ENCODE results near the gene PRKCA.
A peak's percentile ranks its signal among the peaks of the same experiment; 100 is the strongest.

Gene PRKCA

GRCh38 chr17:66637491-66637890, 335.1 kb downstream of the PRKCA start:
- no peak for DNase-seq

- no peak for DNase-seq
Measured at GRCh38 chr17:66638707-66639479, 336.5 kb downstream of the PRKCA start.

GRCh38 chr17:66643815-66644710, 341.6 kb downstream of the PRKCA start:
- DNase-seq, result no peak

- DNase-seq, result no peak
Measured at GRCh38 chr17:66645259-66645658, 342.8 kb downstream of the PRKCA start.

- no peak for DNase-seq
Measured at GRCh38 chr17:66647391-66647983, 345.1 kb downstream of the PRKCA start.

GRCh38 chr17:66649818-66650543, 347.6 kb downstream of the PRKCA start:
- no peak for DNase-seq

GRCh38 chr17:66650544-66650877, 348.1 kb downstream of the PRKCA start:
- DNase-seq, result no peak

GRCh38 chr17:66652840-66653507, 350.6 kb downstream of the PRKCA start:
- DNase-seq, result no peak

GRCh38 chr17:66654106-66654740, 351.8 kb downstream of the PRKCA start:
- no peak for DNase-seq

- DNase-seq, result no peak
Measured at GRCh38 chr17:66654764-66655163, 352.4 kb downstream of the PRKCA start.

GRCh38 chr17:66655461-66655860, 353.0 kb downstream of the PRKCA start:
- DNase-seq, result no peak

GRCh38 chr17:66655861-66656260, 353.4 kb downstream of the PRKCA start:
- peak; percentile 46 to 75 for DNase-seq

- no peak for DNase-seq
Measured at GRCh38 chr17:66661411-66662256, 359.2 kb downstream of the PRKCA start.

- DNase-seq, result no peak
Measured at GRCh38 chr17:66662496-66662895, 360.1 kb downstream of the PRKCA start.

GRCh38 chr17:66663041-66663606, 360.7 kb downstream of the PRKCA start:
- no peak for DNase-seq

GRCh38 chr17:66664336-66664735, 361.9 kb downstream of the PRKCA start:
- DNase-seq, result no peak

GRCh38 chr17:66665194-66665593, 362.8 kb downstream of the PRKCA start:
- no peak for DNase-seq

- DNase-seq, result no peak
Measured at GRCh38 chr17:66667090-66667489, 364.7 kb downstream of the PRKCA start.

GRCh38 chr17:66667491-66668030, 365.1 kb downstream of the PRKCA start:
- peak; percentile 60 to 70 for DNase-seq

GRCh38 chr17:66670206-66670605, 367.8 kb downstream of the PRKCA start:
- DNase-seq, result no peak

All from stimulated activated CD4-positive, alpha-beta T cell treated with anti-CD3 and anti-CD28 coated beads, Interleukin-2, amount 100 ng/mL, for 24 hours (primary cell).